ENCODE data around the gene KIF14. TPM values are rescaled to one million over a fixed set of nuclear protein-coding genes. Genes with fewer than 3 reads are reported as not detected.

KIF14 gene
- total and polyA plus RNA-seq, 2 experiments from 2014 or later: 13.3 to 23.2 TPM

- peak overlapping the region; percentile 85 for H3K27ac ChIP-seq (ENCODE audit: low read depth)
- ATAC-seq (no peak), DNase-seq (ENCODE audit: low spot score) (no peak)
- Mint-ChIP-seq H3K4me1 (peaks cover 12% of the 10 kb centered on the region), H3K27ac (peak overlapping the region; percentile 54; the same call in 1 of the 2 replicates), H3K4me3 (no peak overlapping the region), H3K36me3 (ENCODE audit: low read depth) (peaks cover 41% of the 10 kb centered on the region), H3K27me3 (ENCODE audit: insufficient read depth, low read depth, poor library complexity) (no peaks in the 10 kb centered on the region), H3K9me3 (no peaks in the 10 kb centered on the region)
- H3F3A ChIP-seq (replicated peaks; ENCODE audit: low read depth): 0 out of 2 replicates have a peak, but pooled peaks cover 4% of the 10 kb centered on the region
- no peaks in the 10 kb centered on the region for H3K9me2 ChIP-seq (ENCODE audit: insufficient read depth)
- H3K4me2 ChIP-seq: peak overlapping the region; percentile 65
- no peaks in the 10 kb centered on the region for H3K79me2 ChIP-seq (replicated peaks; ENCODE audit: insufficient read depth)
- H3K27me3 ChIP-seq (ENCODE audit: insufficient read depth): no peaks in the 10 kb centered on the region
- no peak for TF ChIP-seq EZH2 (IDR thresholded peaks at IDR 0.05; ENCODE audit: low read depth, unreplicated experiment)
- TF ChIP-seq ETS1 (IDR thresholded peaks at IDR 0.05): no peak
- TF ChIP-seq REST (IDR thresholded peaks at IDR 0.05; ENCODE audit: unreplicated experiment): no peak
- TF ChIP-seq STAT1 (IDR thresholded peaks at IDR 0.05; ENCODE audit: unreplicated experiment): no peak
- no peak for TF ChIP-seq NANOG (IDR thresholded peaks at IDR 0.05; ENCODE audit: borderline replicate concordance)
- TF ChIP-seq CTCF (conservative IDR thresholded peaks at IDR 0.05; ENCODE audit: low read depth in 2 of 2): no peak
- TF ChIP-seq ZNF462 (CRISPR knock-in tag; IDR thresholded peaks at IDR 0.05): no peak
- no peak for TF ChIP-seq ZNF331 (CRISPR knock-in tag; IDR thresholded peaks at IDR 0.05; ENCODE audit: low read depth)
- TF ChIP-seq JUNB (IDR thresholded peaks at IDR 0.05; ENCODE audit: unreplicated experiment): no peak
- no peak for TF ChIP-seq CREB1 (CRISPR knock-in tag; IDR thresholded peaks at IDR 0.05; ENCODE audit: low read depth)
- H2AFZ ChIP-seq: no peak overlapping the region
- peaks cover 9% of the 10 kb centered on the region for H3K4me1 ChIP-seq (ENCODE audit: insufficient read depth)
- H4K20me1 ChIP-seq (replicated peaks; ENCODE audit: insufficient read depth): peaks cover 3% of the 10 kb centered on the region; the same call in 1 of the 2 replicates
- peaks cover 13% of the 10 kb centered on the region for H3K36me3 ChIP-seq (ENCODE audit: insufficient read depth)
- no peak overlapping the region for H3K4me3 ChIP-seq
Measured at GRCh38 chr1:200654660-200655059, 34.1 kb upstream of the KIF14 start.

Measured in GM23338 (cell line).